HepG2 (cell line): Measurements from ENCODE around the gene SPINT3. TPM values are rescaled to one million over a fixed set of nuclear protein-coding genes. Genes with fewer than 3 reads are reported as not detected.

Experiments
- ATAC-seq: fragments of 200-7000 bp; cut with Tn5 transposase; 3 replicates; pipeline ENCODE4 v1.9.1; 2020; ENCODE audit warnings: mild to moderate bottlenecking, moderate library complexity
- BruUV-seq: library from RNA; stranded (reverse); fragments of 400-500 nt; replicated peaks from 2 replicates; lab custom pipeline; 2021; lab: Mats Ljungman, UMichigan
- CTCF ChIA-PET: fragments of 300-600 bp; formaldehyde crosslinking; extraction: SDS; loops from one replicate; lab custom pipeline; 2021; ENCODE audit warnings: low total read pairs, inconsistent platforms, low intra/inter-chr PET ratio; lab: Yijun Ruan, JAX
- POLR2A ChIA-PET: fragments of 350-600 bp; sonication (Branson Sonifier 250); formaldehyde crosslinking; loops from one replicate; lab custom pipeline; 2020; ENCODE audit warnings: antibody characterized with exemption, inconsistent platforms; lab: Yijun Ruan, JAX
- DNase-seq: peaks from one replicate; pipeline ENCODE4 v3.0.0-alpha.2; 2015; ENCODE audit warnings: low spot score
- FAIRE-seq: peaks from 3 replicates; lab custom pipeline; 2011; peaks lifted over from hg19 to GRCh38; lab: Jason Lieb, UNC
- H2AFZ ChIP-seq: one replicate; pipeline ENCODE4 v1.6.1; 2011; ENCODE audit warnings: low read length, inconsistent platforms
- H3K27ac ChIP-seq: fragments of 300-600 bp; 3 replicates; pipeline ENCODE4 v1.8.0; 2011; ENCODE audit warnings: mixed run types, mild to moderate bottlenecking, mixed read lengths, low read length, inconsistent platforms; ENCODE audit not compliant: insufficient read depth; ENCODE audit errors: extremely low read length
- H3K27me3 ChIP-seq, 2 experiments: fragments of 200-600 bp in 1 of 2; 2 replicates in 1 of 2; 3 replicates in 1 of 2; pipeline versions ENCODE4 v1.6.0 to v1.8.0; 2011; ENCODE audit warnings: low read length in 2 of 2, mild to moderate bottlenecking in 2 of 2, moderate library complexity in 2 of 2, inconsistent platforms in 1 of 2; ENCODE audit not compliant: insufficient read depth in 2 of 2, control insufficient read depth in 1 of 2
- H3K36me3 ChIP-seq, 2 experiments: fragments of 200-600 bp in 1 of 2; replicated peaks in 1 of 2; 2 replicates in 1 of 2; 3 replicates in 1 of 2; pipeline versions ENCODE4 v1.5.1 to v1.8.0; 2011; ENCODE audit warnings: low read length in 2 of 2, inconsistent platforms in 1 of 2; ENCODE audit not compliant: insufficient read depth in 2 of 2, control insufficient read depth in 1 of 2
- H3K4me1 ChIP-seq: 2 replicates; pipeline ENCODE4 v1.5.1; 2012; ENCODE audit warnings: low read length, inconsistent platforms; ENCODE audit not compliant: insufficient read depth
- H3K4me2 ChIP-seq: 2 replicates; pipeline ENCODE4 v1.6.0; 2011; ENCODE audit warnings: low read depth, low read length, inconsistent platforms
- H3K4me3 ChIP-seq, 3 experiments: fragments of 200-600 bp in 1 of 3; sonication (generic), shearing (Covaris generic) in 1 of 3; replicated peaks in 1 of 3; 2 replicates each; pipeline ENCODE4 v1.5.1; 2011 to 2016; ENCODE audit warnings: low read length in 3 of 3, inconsistent platforms in 2 of 3, low read depth in 2 of 3, mild to moderate bottlenecking in 2 of 3, control low read depth in 1 of 3, mixed read lengths in 1 of 3; ENCODE audit not compliant: insufficient read depth in 1 of 3
- H3K79me2 ChIP-seq: one replicate; pipeline ENCODE4 v1.6.1; 2011; ENCODE audit warnings: low read length, inconsistent platforms; ENCODE audit not compliant: insufficient read depth
- H3K9ac ChIP-seq: 2 replicates; pipeline ENCODE4 v1.6.0; 2011; ENCODE audit warnings: mild to moderate bottlenecking, low read depth, low read length, inconsistent platforms; ENCODE audit not compliant: insufficient read depth
- H3K9me3 ChIP-seq: 2 replicates; pipeline ENCODE4 v1.5.1; 2012; ENCODE audit warnings: mild to moderate bottlenecking, low read length
- H4K20me1 ChIP-seq: 2 replicates; pipeline ENCODE4 v1.6.0; 2011; ENCODE audit warnings: inconsistent platforms, mild to moderate bottlenecking, low read length, moderate library complexity; ENCODE audit not compliant: insufficient read depth
- BHLHE40 ChIP-seq: IDR thresholded peaks from 2 replicates; pipeline ENCODE4 v1.6.1; 2011; ENCODE audit warnings: low read length, improper control_type of control experiment
- CREM ChIP-seq, 2 experiments: sonication (generic) in 1 of 2; formaldehyde crosslinking in 1 of 2; IDR thresholded peaks; 2 replicates each; pipeline versions ENCODE4 v1.4.0 to v1.6.1; 2016 to 2020; ENCODE audit warnings: antibody characterized with exemption in 1 of 2, mild to moderate bottlenecking in 1 of 2, missing genetic modification reagents in 1 of 2
- ETV6 ChIP-seq: sonication (generic); formaldehyde crosslinking; conservative IDR thresholded peaks from 2 replicates; pipeline ENCODE4 v1.4.0; 2020; ENCODE audit warnings: missing genetic modification reagents
- MED8 ChIP-seq: sonication (generic); formaldehyde crosslinking; IDR thresholded peaks from 2 replicates; pipeline ENCODE4 v1.8.1; 2023; ENCODE audit warnings: mild to moderate bottlenecking, missing genetic modification reagents; ENCODE audit not compliant: insufficient replicate concordance
- NFIC ChIP-seq: IDR thresholded peaks from 2 replicates; pipeline ENCODE4 v1.6.1; 2012; ENCODE audit warnings: mild to moderate bottlenecking, low read length, inconsistent platforms
- NRL ChIP-seq: sonication (generic); formaldehyde crosslinking; IDR thresholded peaks from 2 replicates; pipeline ENCODE4 v1.5.0; 2020; ENCODE audit warnings: missing genetic modification reagents, mild to moderate bottlenecking, moderate library complexity, borderline replicate concordance
- SSRP1 ChIP-seq: IDR thresholded peaks from 2 replicates; pipeline ENCODE4 v1.6.1; 2016; ENCODE audit warnings: control low read depth
- ZNF264 ChIP-seq: sonication (generic); formaldehyde crosslinking; IDR thresholded peaks from 2 replicates; pipeline ENCODE4 v1.4.0; 2020; ENCODE audit warnings: missing genetic modification reagents
- ZNF354B ChIP-seq: sonication (generic); formaldehyde crosslinking; IDR thresholded peaks from 2 replicates; pipeline ENCODE4 v1.8.0; 2022; ENCODE audit warnings: mild to moderate bottlenecking, missing genetic modification reagents
- ZNF569 ChIP-seq: sonication (generic); formaldehyde crosslinking; IDR thresholded peaks from 2 replicates; pipeline ENCODE4 v1.5.0; 2020; ENCODE audit warnings: mild to moderate bottlenecking, missing genetic modification reagents, moderate library complexity, borderline replicate concordance
- ZNF615 ChIP-seq: sonication (generic); formaldehyde crosslinking; IDR thresholded peaks from 2 replicates; pipeline ENCODE4 v1.5.0; 2020; ENCODE audit warnings: mild to moderate bottlenecking, missing genetic modification reagents, borderline replicate concordance
- ZNF672 ChIP-seq: sonication (generic); formaldehyde crosslinking; IDR thresholded peaks from 2 replicates; pipeline ENCODE4 v1.8.1; 2022; ENCODE audit warnings: missing genetic modification reagents
- WGBS: methylation state at CpG from one replicate; pipeline ENCODE4 v1.1.6; 2017; ENCODE audit warnings: low lambda C conversion rate; 5-methylcytosine and 5-hydroxymethylcytosine counted together
- in situ Hi-C: cut with HindIII; loops from 2 replicates; pipeline ENCODE4 v1.10.0; 2017; ENCODE audit warnings: low pct_unique_long_range_greater_than_20kb; ENCODE audit not compliant: extremely low pct_ligation_motif_present
- intact Hi-C: fragments of 100-400 bp; cut with micrococcal nuclease; formaldehyde crosslinking; loops from one replicate; pipeline ENCODE4 v1.10.0; 2022; ENCODE audit not compliant: unreplicated experiment
- polyA plus RNA-seq, 8 experiments: library from polyadenylated mRNA; depleted of rRNA in 3 of 8; stranded (reverse) in 7 of 8; unstranded in 1 of 8; fragments of >200 nt; fragmentation: Illumina TruSeq in 4 of 8; extraction: Trizol in 4 of 8; gene quantifications; 2 replicates each; pipeline versions ENCODE4 v1.2.1 to v1.2.3, GENCODE V29; 2011 to 2016; ENCODE audit warnings: low read depth in 4 of 8, missing spikeins in 1 of 8, mixed read lengths in 1 of 8; ENCODE audit not compliant: insufficient read depth in 1 of 8
- total RNA-seq, 5 experiments: library from RNA; depleted of rRNA; stranded (reverse); fragments of >200 nt; fragmentation: Illumina TruSeq; extraction: Trizol; gene quantifications; 2 replicates each; pipeline ENCODE4 v1.2.3, GENCODE V29; 2016; ENCODE audit warnings: low read depth in 1 of 5
- TF ChIP-seq, protein P1 (sequence below): sonication (generic); formaldehyde crosslinking; IDR thresholded peaks from 2 replicates; pipeline ENCODE4 v1.4.0; 2020; ENCODE audit warnings: mild to moderate bottlenecking, missing genetic modification reagents
- TF ChIP-seq, protein P2 (sequence below): sonication (generic); formaldehyde crosslinking; IDR thresholded peaks from 2 replicates; pipeline ENCODE4 v1.8.1; 2022; ENCODE audit warnings: low read depth, mild to moderate bottlenecking, missing genetic modification reagents

SPINT3 gene
- total and polyA plus RNA-seq, 2 of the 13 experiments (the other 11 are each of a cell fraction or from before 2014, with no cell fraction given): not detected

DNA sequence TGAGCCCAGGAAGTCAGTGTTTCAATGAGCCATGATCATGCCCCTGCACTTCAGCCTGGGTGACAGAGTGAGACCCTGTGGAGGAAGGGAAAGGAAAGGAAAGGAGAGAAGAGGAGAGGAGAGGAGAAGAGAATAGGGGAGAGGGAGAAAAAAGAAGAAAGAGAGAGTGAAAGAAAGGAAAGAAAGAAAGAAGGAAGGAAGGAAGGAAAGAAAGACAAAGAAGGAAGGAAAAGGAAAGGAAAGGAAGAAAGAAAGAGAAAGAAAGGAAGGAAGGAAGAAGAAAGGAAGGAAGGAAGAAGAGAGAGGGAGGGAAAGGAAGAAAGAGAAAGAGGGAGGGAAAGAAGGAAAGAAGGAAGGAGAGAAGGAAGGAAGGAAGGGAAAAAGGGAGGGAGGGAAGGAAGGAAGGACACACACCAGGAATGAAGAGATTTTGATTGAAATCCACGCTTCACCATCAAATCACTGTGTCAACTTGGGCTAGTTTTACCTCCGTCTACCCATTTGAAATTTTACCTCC lies 49.4 kb upstream of the SPINT3 start:
- H3K9me3 ChIP-seq: no peaks in the 10 kb centered on the region
- ATAC-seq: no peak
- H3K4me1 ChIP-seq: no peaks in the 10 kb centered on the region
- H2AFZ ChIP-seq: no peak overlapping the region
- peaks cover 2 to 10% of the 10 kb centered on the region in 2 experiments; a peak in 2 of 5 replicates for H3K27me3 ChIP-seq
- H4K20me1 ChIP-seq: no peaks in the 10 kb centered on the region
- no peak for DNase-seq
- H3K4me3 ChIP-seq: no peak overlapping the region
- no peak overlapping the region for H3K27ac ChIP-seq
- ChIA-PET POLR2A (no interaction called here), CTCF (no interaction called here)
- BruUV-seq: no TSS peak
- H3K79me2 ChIP-seq: no peaks in the 10 kb centered on the region
- 9% methylated on average over 2 of the region's 2 CpGs for WGBS
- no peak overlapping the region for H3K9ac ChIP-seq
- no peak for FAIRE-seq
- intact Hi-C loops (no loop called here), in situ Hi-C loops (no loop called here)
- no peaks in the 10 kb centered on the region for H3K36me3 ChIP-seq
- TF ChIP-seq ZNF615 (CRISPR knock-in tag) (no peak), ZNF354B (no peak), ZNF672 (no peak), ZNF264 (CRISPR knock-in tag) (no peak), CREM (IDR thresholded peaks at IDR 0.05) (no peak), CREM (CRISPR knock-in tag; IDR thresholded peaks at IDR 0.05) (no peak), ZNF569 (CRISPR knock-in tag) (no peak), ETV6 (CRISPR knock-in tag) (no peak), NFIC (no peak), NRL (CRISPR knock-in tag) (no peak), BHLHE40 (no peak), SSRP1 (CRISPR knock-in tag) (no peak), MED8 (CRISPR knock-in tag) (no peak)
- TF ChIP-seq, protein P1, sequence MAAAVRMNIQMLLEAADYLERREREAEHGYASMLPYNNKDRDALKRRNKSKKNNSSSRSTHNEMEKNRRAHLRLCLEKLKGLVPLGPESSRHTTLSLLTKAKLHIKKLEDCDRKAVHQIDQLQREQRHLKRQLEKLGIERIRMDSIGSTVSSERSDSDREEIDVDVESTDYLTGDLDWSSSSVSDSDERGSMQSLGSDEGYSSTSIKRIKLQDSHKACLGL (CRISPR knock-in tag): no peak
- TF ChIP-seq, protein P2, sequence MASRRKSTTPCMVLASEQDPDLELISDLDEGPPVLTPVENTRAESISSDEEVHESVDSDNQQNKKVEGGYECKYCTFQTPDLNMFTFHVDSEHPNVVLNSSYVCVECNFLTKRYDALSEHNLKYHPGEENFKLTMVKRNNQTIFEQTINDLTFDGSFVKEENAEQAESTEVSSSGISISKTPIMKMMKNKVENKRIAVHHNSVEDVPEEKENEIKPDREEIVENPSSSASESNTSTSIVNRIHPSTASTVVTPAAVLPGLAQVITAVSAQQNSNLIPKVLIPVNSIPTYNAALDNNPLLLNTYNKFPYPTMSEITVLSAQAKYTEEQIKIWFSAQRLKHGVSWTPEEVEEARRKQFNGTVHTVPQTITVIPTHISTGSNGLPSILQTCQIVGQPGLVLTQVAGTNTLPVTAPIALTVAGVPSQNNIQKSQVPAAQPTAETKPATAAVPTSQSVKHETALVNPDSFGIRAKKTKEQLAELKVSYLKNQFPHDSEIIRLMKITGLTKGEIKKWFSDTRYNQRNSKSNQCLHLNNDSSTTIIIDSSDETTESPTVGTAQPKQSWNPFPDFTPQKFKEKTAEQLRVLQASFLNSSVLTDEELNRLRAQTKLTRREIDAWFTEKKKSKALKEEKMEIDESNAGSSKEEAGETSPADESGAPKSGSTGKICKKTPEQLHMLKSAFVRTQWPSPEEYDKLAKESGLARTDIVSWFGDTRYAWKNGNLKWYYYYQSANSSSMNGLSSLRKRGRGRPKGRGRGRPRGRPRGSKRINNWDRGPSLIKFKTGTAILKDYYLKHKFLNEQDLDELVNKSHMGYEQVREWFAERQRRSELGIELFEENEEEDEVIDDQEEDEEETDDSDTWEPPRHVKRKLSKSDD (CRISPR knock-in tag): no peak
- no peak overlapping the region for H3K4me2 ChIP-seq
